Activated effector memory CD4-positive, alpha-beta T cell treated with Interleukin-2 at 50 U/mL for 16 hours (primary cell): ENCODE data around the gene MBTPS1.
"Not testable (repeated sequence)": the region's sequence is repeated elsewhere in the genome, so short reads cannot be mapped to it uniquely, and the experiment has no call there.

Experiments
- DNase-seq: peaks from one replicate; pipeline ENCODE4 v3.0.0-alpha.2; 2020

MBTPS1 gene

GRCh38 chr16:84136331-84137125 is 19.8 kb upstream of the MBTPS1 start:
- DNase-seq, result no peak

GRCh38 chr16:84132527-84133285 is 16.0 kb upstream of the MBTPS1 start:
- no peak for DNase-seq

- DNase-seq, result no peak
Observed at GRCh38 chr16:84131117-84131516, 14.4 kb upstream of the MBTPS1 start.

- no peak for DNase-seq
Observed at GRCh38 chr16:84124257-84125073, 7.7 kb upstream of the MBTPS1 start.

GRCh38 chr16:84121007-84121406 is 4.3 kb upstream of the MBTPS1 start:
- DNase-seq, result no peak

- DNase-seq, result no peak
Observed at GRCh38 chr16:84120023-84120422, 3.3 kb upstream of the MBTPS1 start.

GRCh38 chr16:84119368-84119767 is 2.6 kb upstream of the MBTPS1 start:
- DNase-seq, result no peak

GRCh38 chr16:84118315-84118714 is 1.6 kb upstream of the MBTPS1 start:
- not testable (repeated sequence) for DNase-seq

- DNase-seq, result no peak
Observed at GRCh38 chr16:84117494-84117843, 727 bp upstream of the MBTPS1 start.

- DNase-seq, result no peak
Observed at GRCh38 chr16:84115919-84116719, 623 bp downstream of the MBTPS1 start.

- not testable (repeated sequence) for DNase-seq
Observed at GRCh38 chr16:84111949-84112348, 4.8 kb downstream of the MBTPS1 start.

- DNase-seq, result no peak
Observed at GRCh38 chr16:84111525-84111924, 5.2 kb downstream of the MBTPS1 start.

- no peak for DNase-seq
Observed at GRCh38 chr16:84110527-84110926, 6.2 kb downstream of the MBTPS1 start.

GRCh38 chr16:84109598-84110335 is 7.0 kb downstream of the MBTPS1 start:
- no peak for DNase-seq

- DNase-seq, result no peak
Observed at GRCh38 chr16:84107921-84108320, 8.8 kb downstream of the MBTPS1 start.

- no peak for DNase-seq
Observed at GRCh38 chr16:84105948-84106740, 10.6 kb downstream of the MBTPS1 start.

- DNase-seq, result no peak
Observed at GRCh38 chr16:84105301-84105815, 11.4 kb downstream of the MBTPS1 start.

GRCh38 chr16:84104231-84104630 is 12.5 kb downstream of the MBTPS1 start:
- DNase-seq, result no peak

- DNase-seq, result no peak
Observed at GRCh38 chr16:84103678-84104077, 13.1 kb downstream of the MBTPS1 start.

- DNase-seq, result no peak
Observed at GRCh38 chr16:84098939-84099338, 17.8 kb downstream of the MBTPS1 start.
